Caco-2 (cell line): ENCODE measurements around the gene HSF5. TPM values are rescaled to one million over a fixed set of nuclear protein-coding genes. Genes with fewer than 3 reads are reported as not detected.

ENCODE experiments used
- BruUV-seq: library from RNA; stranded (reverse); fragments of 400-500 nt; replicated peaks from 2 replicates; lab custom pipeline; 2021; lab: Mats Ljungman, UMichigan
- CTCF ChIA-PET: fragments of 300-600 bp; sonication (Branson Sonifier 250); formaldehyde crosslinking; loops from one replicate; lab custom pipeline; 2022; ENCODE audit warnings: antibody characterized with exemption; lab: Charles Lee
- POLR2A ChIA-PET: fragments of 300-600 bp; sonication (Branson Sonifier 250); formaldehyde crosslinking; loops from one replicate; lab custom pipeline; 2022; ENCODE audit warnings: antibody characterized with exemption; lab: Charles Lee
- DNase-seq, 2 experiments: peaks; one replicate each; pipeline versions ENCODE4 v3.0.0 to v3.0.0-alpha.2; 2020 to 2022
- H3K27me3 ChIP-seq: replicated peaks from 2 replicates; pipeline ENCODE4 v1.6.0; 2011; ENCODE audit warnings: low read length; ENCODE audit not compliant: control insufficient read depth, insufficient read depth
- H3K36me3 ChIP-seq: 2 replicates; pipeline ENCODE4 v1.5.1; 2011; ENCODE audit warnings: low read length; ENCODE audit not compliant: control insufficient read depth, insufficient read depth
- H3K4me1 ChIP-seq: fragments of 250-450 bp; sonication (Bioruptor Pico); 2 replicates; pipeline ENCODE4 v1.5.1; 2020; ENCODE audit warnings: mild to moderate bottlenecking
- H3K4me3 ChIP-seq: 2 replicates; pipeline ENCODE4 v1.5.1; 2011; ENCODE audit warnings: low read depth, mild to moderate bottlenecking, control low read depth, low read length
- H3K9me3 ChIP-seq: fragments of 250-450 bp; sonication (Bioruptor Pico); 2 replicates; pipeline ENCODE4 v1.5.1; 2020; ENCODE audit warnings: mild to moderate bottlenecking, moderate library complexity
- H3K27ac Mint-ChIP-seq: one replicate; pipeline ENCODE4 v1.8.0; 2022; ENCODE audit warnings: mixed read lengths; ENCODE audit not compliant: unreplicated experiment
- H3K27me3 Mint-ChIP-seq: one replicate; pipeline ENCODE4 v1.8.0; 2022; ENCODE audit warnings: mixed read lengths; ENCODE audit not compliant: insufficient read depth, unreplicated experiment
- H3K36me3 Mint-ChIP-seq: one replicate; pipeline ENCODE4 v1.8.0; 2022; ENCODE audit warnings: mild to moderate bottlenecking, mixed read lengths; ENCODE audit not compliant: insufficient read depth, unreplicated experiment
- H3K4me1 Mint-ChIP-seq: one replicate; pipeline ENCODE4 v1.8.0; 2022; ENCODE audit warnings: low read depth, mixed read lengths; ENCODE audit not compliant: unreplicated experiment
- H3K4me3 Mint-ChIP-seq: one replicate; pipeline ENCODE4 v1.8.0; 2022; ENCODE audit warnings: mild to moderate bottlenecking, moderate library complexity, mixed read lengths; ENCODE audit not compliant: unreplicated experiment
- H3K9me3 Mint-ChIP-seq: one replicate; pipeline ENCODE4 v1.8.0; 2022; ENCODE audit warnings: mixed read lengths; ENCODE audit not compliant: unreplicated experiment
- CTCF ChIP-seq, 2 experiments: fragments of 200-600 bp in 1 of 2; IDR thresholded peaks; 1 replicate in 1 of 2; 2 replicates in 1 of 2; pipeline versions ENCODE4 v1.5.1 to v1.8.0; 2011 to 2022; ENCODE audit warnings: antibody characterized with exemption in 1 of 2, control low read depth in 1 of 2, inconsistent platforms in 1 of 2, low read depth in 1 of 2, low read length in 1 of 2, mild to moderate bottlenecking in 1 of 2, moderate library complexity in 1 of 2; ENCODE audit not compliant: insufficient read depth in 1 of 2, severe bottlenecking in 1 of 2, unreplicated experiment in 1 of 2
- intact Hi-C: fragments of 100-400 bp; cut with micrococcal nuclease; formaldehyde crosslinking; loops from one replicate; pipeline ENCODE4 v1.10.0; 2022; ENCODE audit not compliant: unreplicated experiment
- total RNA-seq: library from RNA; stranded (reverse); gene quantifications from 2 replicates; pipeline ENCODE4 v1.2.3, GENCODE V29; 2022

HSF5 gene
- total RNA-seq, 1 experiment from 2014 or later = 0.98 TPM

GRCh38 chr17:58536542-58536941 lies 48.3 kb upstream of the HSF5 start:
- Histone ChIP-seq H3K27me3 (no peaks in the 10 kb centered on the region), H3K4me3 (no peak overlapping the region), H3K36me3 (no peaks in the 10 kb centered on the region), H3K9me3 (no peaks in the 10 kb centered on the region), H3K4me1 (peaks cover 30% of the 10 kb centered on the region)
- ChIA-PET CTCF (interaction anchor here (0.9 kb wide), 1 partner anchor 337 kb away, joined by 5 read pairs; no protein-coding TSS in a partner anchor), POLR2A (no interaction called here)
- Mint-ChIP-seq H3K4me3 (no peak overlapping the region), H3K4me1 (peaks cover 16% of the 10 kb centered on the region), H3K36me3 (no peaks in the 10 kb centered on the region), H3K9me3 (no peaks in the 10 kb centered on the region), H3K27ac (no peak overlapping the region), H3K27me3 (no peaks in the 10 kb centered on the region)
- DNase-seq = no peak
- intact Hi-C loops = no loop called here
- TF ChIP-seq CTCF (IDR thresholded peaks at IDR 0.05; ENCODE audit: insufficient read depth in 1 of 2, low read depth in 1 of 2, low read length in 1 of 2, severe bottlenecking in 1 of 2, unreplicated experiment in 1 of 2) = no peak
- no TSS peak for BruUV-seq

- CTCF ChIA-PET = interaction anchor here (0.8 kb wide), 1 partner anchor 17 kb away, joined by 3 read pairs; no protein-coding TSS in a partner anchor
- H3K9me3 Mint-ChIP-seq = no peaks in the 10 kb centered on the region
- intact Hi-C loops = no loop called here
- no peak overlapping the region for H3K4me3 Mint-ChIP-seq
- peaks cover 16% of the 10 kb centered on the region for H3K4me1 Mint-ChIP-seq
- no peak for TF ChIP-seq CTCF (IDR thresholded peaks at IDR 0.05; ENCODE audit: insufficient read depth in 1 of 2, low read depth in 1 of 2, low read length in 1 of 2, severe bottlenecking in 1 of 2, unreplicated experiment in 1 of 2)
- Histone ChIP-seq H3K4me3 (no peak overlapping the region), H3K27me3 (no peaks in the 10 kb centered on the region), H3K4me1 (peaks cover 34% of the 10 kb centered on the region), H3K36me3 (no peaks in the 10 kb centered on the region), H3K9me3 (no peaks in the 10 kb centered on the region)
- H3K36me3 Mint-ChIP-seq = no peaks in the 10 kb centered on the region
- BruUV-seq = no TSS peak
- POLR2A ChIA-PET = interaction anchor here (0.8 kb wide), 1 partner anchor 96 kb away, joined by 4 read pairs; no protein-coding TSS in a partner anchor
- H3K27me3 Mint-ChIP-seq = no peaks in the 10 kb centered on the region
- peak overlapping the region; percentile 66 for H3K27ac Mint-ChIP-seq
- DNase-seq = no peak
Measured at GRCh38 chr17:58535431-58535830, 47.2 kb upstream of the HSF5 start.

- no peaks in the 10 kb centered on the region for H3K36me3 Mint-ChIP-seq
- H3K4me1 Mint-ChIP-seq = peaks cover 16% of the 10 kb centered on the region
- TF ChIP-seq CTCF (IDR thresholded peaks at IDR 0.05; ENCODE audit: insufficient read depth in 1 of 2, low read depth in 1 of 2, low read length in 1 of 2, severe bottlenecking in 1 of 2, unreplicated experiment in 1 of 2) = no peak
- Histone ChIP-seq H3K9me3 (no peaks in the 10 kb centered on the region), H3K27me3 (no peaks in the 10 kb centered on the region), H3K4me1 (peaks cover 34% of the 10 kb centered on the region), H3K4me3 (no peak overlapping the region), H3K36me3 (no peaks in the 10 kb centered on the region)
- H3K9me3 Mint-ChIP-seq = no peaks in the 10 kb centered on the region
- CTCF ChIA-PET = interaction anchor here (0.8 kb wide), 1 partner anchor 17 kb away, joined by 3 read pairs; no protein-coding TSS in a partner anchor
- POLR2A ChIA-PET = no interaction called here
- no peak for DNase-seq
- H3K4me3 Mint-ChIP-seq = no peak overlapping the region
- intact Hi-C loops = no loop called here
- H3K27ac Mint-ChIP-seq = peak overlapping the region; percentile 66
- no TSS peak for BruUV-seq
- no peaks in the 10 kb centered on the region for H3K27me3 Mint-ChIP-seq
Measured at GRCh38 chr17:58534901-58535421, 46.8 kb upstream of the HSF5 start.
